GM18870 (cell line): ENCODE results near the gene CD8B.
"Not testable (repeated sequence)": the region's sequence is repeated elsewhere in the genome, so short reads cannot be mapped to it uniquely, and the experiment has no call there.

Experiments used
- ATAC-seq: cut with Tn5 transposase; IDR thresholded peaks from one replicate; pipeline ENCODE4 v1.9.1; 2021; ENCODE audit warnings: moderate library complexity; ENCODE audit not compliant: unreplicated experiment

Gene CD8B

GRCh38 chr2:86836915-86837695, 24.6 kb downstream of the CD8B start:
- ATAC-seq, result not testable (repeated sequence)

DNA sequence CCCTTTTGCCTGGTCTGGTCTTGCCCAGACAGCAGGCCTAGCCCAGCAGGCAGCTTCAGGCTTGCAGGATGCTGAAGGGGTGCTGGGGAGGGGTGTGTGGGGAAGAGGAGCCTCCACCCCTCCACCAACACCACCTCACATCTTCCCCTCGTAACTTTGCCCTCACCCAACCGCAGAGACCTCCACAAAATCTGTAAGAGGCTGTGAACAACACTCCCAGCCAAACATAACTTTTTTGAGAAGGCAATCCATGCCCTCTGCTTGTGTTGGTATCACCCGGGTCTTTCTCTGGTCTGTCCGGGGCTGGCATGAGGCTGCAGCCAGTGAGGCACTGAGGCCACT, 26.2 kb downstream of the CD8B start:
- ATAC-seq, result not testable (repeated sequence)

DNA sequence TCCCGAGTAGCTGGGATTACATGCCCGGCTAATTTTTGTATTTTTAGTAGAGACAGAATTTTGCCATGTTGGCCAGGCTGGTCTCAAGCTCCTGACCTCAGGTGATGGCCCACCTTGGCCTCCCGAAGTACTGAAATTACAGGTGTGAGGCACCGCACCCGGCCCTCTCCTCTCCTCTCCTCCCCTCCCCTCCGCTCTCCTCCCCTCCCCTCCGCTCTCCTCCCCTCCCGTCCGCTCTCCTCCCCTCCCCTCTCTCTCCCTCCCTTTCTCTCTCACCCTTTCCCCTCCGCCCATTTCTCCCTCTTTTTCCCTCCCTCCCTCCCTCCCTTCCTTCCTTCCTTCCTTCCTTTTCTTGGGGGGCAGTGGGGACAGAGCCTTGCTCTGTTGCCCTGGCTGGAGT, 28.4 kb downstream of the CD8B start:
- no peak for ATAC-seq

DNA sequence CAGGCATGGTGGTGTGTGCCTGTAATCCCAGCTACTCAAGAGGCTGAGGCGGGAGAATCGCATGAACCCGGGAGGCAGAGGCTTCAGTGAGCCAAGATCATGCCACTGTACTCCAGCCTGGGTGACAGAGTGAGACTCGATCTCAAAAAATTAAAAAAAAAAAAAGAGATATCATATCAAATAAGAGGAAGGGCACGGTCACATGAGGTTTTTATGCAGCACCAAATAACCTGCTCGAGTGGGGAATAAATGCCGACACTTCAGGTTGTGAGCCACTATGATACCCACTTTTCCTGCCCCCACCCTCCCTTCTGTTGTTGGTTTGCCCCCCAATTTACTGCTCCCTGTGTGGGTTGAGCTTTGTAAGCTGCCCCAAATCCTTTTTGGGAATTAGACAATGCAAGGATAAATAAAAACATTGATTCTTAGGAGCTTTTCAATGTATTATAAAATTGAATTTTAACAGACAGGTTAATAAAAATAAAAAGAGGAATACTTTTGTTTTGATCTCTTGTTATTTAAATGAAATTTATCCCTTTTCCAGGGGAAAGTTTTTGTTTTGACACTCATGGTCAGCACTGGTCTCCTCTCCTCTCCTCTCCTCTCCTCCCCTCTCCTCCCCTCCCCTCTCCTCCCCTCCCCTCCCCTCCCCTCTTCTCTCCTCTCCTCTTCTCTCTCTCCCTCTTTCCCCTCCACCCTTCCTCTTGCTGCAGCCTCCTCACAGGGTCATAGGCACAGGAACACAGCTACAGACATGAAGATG, 29.2 kb downstream of the CD8B start:
- no peak for ATAC-seq

GRCh38 chr2:86831537-86831936, 30.1 kb downstream of the CD8B start:
- ATAC-seq, result no peak

- no peak for ATAC-seq
Observed at GRCh38 chr2:86826951-86827350, 34.7 kb downstream of the CD8B start.

- ATAC-seq, result no peak
Observed at GRCh38 chr2:86825693-86826381, 35.8 kb downstream of the CD8B start.

- ATAC-seq, result no peak
Observed at GRCh38 chr2:86825036-86825692, 36.5 kb downstream of the CD8B start.

GRCh38 chr2:86822668-86823345, 38.9 kb downstream of the CD8B start:
- ATAC-seq, result no peak

DNA sequence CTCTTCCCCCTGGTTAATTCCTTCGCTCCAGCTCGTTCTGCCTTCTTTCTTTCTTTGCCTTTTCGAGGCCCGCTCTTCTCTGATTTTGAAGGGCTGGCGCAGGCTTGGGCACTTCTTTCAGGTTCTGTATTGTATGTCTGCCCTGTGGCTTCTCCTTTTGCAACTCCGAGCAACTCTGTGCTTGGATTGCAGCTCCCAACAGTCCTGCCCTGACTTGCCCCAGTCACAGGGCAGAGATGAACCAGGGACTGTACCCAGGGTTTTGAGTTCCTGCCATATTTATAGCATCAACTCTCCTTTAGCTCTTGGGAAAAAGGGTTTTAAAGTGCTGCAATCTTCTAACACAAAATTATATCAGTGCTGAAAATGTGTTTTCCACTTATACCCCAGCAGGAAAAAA, 39.8 kb downstream of the CD8B start:
- no peak for ATAC-seq

DNA sequence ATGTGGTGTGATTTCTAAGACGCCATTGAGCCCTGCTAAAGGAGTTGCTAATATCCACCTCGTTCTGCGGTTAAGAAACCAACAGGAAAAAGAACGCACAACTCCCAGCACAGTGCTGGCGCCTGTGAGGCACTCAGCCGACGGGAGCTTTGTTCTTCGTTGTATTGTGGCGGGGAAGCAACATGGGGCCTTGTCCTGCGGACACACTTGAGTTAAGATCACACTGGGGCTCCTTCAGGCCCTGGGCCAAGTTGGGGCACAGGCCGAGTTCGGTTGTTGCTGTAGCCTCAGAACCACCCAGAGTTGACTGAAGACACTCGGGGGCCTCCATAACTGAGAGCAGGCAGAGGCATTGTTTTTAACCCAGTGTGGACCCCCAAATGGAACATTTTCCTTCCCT, 40.4 kb downstream of the CD8B start:
- ATAC-seq, result no peak

- no peak for ATAC-seq
Observed at GRCh38 chr2:86818957-86819356, 42.7 kb downstream of the CD8B start.

DNA sequence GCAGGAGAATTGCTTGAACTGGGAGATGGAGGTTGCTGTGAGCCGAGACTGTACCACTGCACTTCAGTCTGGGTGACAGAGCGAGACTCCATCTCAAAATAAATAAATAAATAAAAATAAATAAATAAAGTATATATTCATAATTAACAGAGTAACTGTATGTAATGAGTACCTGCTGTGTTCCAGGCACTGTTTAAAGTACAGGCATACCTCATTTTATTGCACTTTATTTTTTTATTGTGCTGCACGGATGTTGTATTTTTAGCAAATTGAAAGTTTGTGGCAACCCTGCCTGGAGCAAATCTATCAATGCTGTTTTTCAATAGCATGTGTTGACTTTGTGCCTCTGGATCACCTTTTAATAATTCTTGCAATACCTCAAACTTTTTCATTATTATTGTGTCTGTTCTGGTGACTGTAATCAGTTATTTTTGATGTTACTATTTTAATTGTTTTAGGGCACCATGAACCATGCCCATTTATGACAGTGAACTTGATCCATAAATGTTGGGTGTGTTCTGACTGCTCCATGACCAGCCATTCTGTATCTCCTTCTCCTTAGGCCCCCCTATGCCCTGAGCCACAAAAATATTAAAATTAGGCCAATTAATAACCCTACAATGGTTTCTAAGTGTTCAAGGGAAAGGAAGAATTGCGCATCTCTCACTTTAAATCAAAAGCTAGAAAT, 43.4 kb downstream of the CD8B start:
- no peak for ATAC-seq

DNA sequence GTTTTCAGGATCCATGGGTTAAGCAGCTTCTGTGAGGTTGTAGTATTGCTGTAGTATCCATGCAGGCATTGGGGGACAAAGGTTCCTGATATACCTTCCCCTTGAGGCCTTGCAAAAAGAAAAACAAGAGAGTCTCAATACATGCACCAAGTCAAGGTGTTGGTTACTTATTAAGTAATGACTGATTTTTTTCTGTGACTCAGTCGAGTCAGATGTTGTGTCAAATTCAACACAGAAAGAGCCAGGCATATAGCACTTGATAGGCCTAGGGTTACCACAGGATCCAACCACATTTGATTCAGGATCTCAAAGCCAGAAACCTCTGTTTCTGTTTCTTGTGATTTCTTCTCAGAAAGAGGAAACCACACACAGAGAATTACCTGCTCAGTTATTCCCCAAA, 46.1 kb downstream of the CD8B start:
- ATAC-seq, result no peak

DNA sequence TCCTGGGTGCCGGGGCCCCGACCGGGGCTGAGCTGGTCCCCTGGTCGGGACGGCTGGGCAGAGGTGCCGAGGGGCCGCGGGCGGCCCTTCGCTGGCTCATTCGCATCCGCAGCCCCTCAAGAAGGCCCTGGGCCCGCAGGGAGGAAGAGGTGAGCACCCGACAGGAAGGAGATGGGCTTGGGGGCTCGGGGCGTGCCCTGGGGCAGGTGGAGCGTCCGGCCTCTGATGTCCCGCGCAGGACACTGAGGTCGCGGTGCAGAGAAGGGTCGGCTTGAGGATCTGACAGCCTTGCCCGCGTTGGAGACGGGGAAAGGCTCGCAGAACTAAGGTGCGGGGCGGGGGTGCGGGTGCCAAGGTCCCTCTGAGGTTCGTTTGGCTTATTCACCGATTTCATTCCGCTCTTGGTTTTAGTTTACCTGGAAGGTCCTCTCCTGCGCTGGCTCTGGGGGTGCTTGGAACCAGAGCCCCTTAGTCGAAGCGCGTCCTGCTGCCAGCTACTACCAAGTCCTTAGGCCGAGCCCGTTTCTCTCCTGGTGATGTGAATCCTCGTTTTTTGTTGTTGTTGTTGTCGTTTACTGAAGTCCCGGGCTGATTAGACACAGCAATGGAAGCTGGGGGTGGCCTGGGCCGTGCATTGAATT, 52.1 kb downstream of the CD8B start:
- no peak for ATAC-seq

GRCh38 chr2:86808315-86809161, 53.1 kb downstream of the CD8B start:
- peak; percentile 89 for ATAC-seq

DNA sequence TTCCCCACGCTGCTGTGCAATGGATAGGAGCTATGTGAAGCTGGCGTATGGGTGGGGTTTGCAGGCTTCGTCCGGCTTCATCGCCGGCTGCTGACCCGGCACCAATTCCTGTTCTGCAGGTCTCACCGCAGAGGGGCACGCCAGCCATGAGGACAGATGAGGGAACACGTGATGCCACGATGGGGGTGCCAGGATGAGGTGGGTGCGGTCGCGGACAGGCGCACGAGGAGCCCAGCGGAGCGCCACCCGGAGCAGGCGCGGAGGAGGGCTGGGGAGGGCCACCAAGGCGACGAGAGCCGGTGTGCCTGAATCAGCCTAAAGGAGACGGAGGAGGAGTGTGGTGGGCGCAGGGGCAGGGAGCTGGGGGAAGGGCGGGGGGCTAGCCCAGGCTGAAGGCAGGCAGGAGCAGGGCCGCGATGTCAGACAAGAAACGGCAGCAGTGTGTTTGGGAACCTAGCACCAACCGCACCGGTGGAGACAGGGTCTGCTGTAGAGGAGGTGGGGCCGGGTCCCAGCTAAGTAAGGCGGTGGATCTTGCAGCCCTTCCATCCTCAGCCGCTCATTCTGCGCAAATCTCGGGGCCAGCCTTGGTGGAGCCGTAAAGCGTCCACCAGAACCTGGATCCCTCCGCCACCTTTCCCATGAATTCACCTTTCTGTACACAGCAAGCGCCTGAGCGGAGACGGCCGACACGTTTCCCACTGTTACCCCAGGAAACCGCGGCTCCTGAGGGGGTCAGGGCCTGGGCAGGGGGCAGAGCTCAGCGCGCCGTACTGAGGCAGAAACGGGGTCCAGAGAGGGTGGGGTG, 54.0 kb downstream of the CD8B start:
- ATAC-seq, result peak; percentile 34

DNA sequence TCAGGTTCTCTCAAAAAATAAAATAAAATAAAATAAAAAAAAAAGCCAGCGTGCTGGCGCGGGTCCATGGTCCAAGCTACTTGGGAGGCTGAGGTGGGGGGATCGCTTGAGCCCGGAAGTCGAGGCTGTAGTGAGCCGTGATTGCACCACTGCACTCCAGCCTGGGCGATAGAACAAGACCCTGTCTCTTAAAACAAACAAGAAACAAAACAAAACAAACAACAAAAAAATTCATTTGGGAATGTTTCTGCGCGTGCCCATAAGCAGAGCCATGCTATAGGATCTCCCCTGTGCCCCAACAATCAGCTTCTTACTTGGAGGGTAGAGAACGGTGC, 54.6 kb downstream of the CD8B start:
- ATAC-seq, result no peak
